ENCODE measurements around the gene NME4. TPM values are rescaled to one million over a fixed set of nuclear protein-coding genes. Genes with fewer than 3 reads are reported as not detected.

NME4 gene
- total RNA-seq, 4 donors from 2014 or later, result 114 to 158 (median 124) TPM

DNA sequence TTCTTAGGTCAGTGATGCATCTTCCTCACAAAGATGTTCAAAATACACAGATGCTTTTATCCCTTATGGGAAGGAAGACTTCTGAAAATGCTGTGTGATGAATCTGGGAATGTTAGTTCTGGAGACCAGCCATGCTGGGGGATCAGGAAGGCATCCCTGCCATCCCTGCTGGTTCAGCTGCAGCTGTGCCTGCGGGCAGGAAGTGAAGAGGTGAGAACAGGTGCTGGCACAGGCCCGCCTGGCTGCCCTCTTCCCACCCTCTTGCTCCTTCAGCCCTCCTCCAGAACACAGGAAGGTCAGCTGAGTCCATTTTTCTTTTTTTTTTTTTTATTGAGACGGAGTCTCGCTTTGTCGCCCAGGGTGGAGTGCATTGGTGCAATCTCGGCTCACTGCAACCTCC is 43.6 kb downstream of the NME4 start:
- no peak for TF ChIP-seq EP300 (IDR thresholded peaks at IDR 0.05)
- no peak for TF ChIP-seq POLR2A (IDR thresholded peaks at IDR 0.05; ENCODE audit: low read depth)
- no peak for TF ChIP-seq POLR2AphosphoS5 (IDR thresholded peaks at IDR 0.05)
- TF ChIP-seq, protein P1, sequence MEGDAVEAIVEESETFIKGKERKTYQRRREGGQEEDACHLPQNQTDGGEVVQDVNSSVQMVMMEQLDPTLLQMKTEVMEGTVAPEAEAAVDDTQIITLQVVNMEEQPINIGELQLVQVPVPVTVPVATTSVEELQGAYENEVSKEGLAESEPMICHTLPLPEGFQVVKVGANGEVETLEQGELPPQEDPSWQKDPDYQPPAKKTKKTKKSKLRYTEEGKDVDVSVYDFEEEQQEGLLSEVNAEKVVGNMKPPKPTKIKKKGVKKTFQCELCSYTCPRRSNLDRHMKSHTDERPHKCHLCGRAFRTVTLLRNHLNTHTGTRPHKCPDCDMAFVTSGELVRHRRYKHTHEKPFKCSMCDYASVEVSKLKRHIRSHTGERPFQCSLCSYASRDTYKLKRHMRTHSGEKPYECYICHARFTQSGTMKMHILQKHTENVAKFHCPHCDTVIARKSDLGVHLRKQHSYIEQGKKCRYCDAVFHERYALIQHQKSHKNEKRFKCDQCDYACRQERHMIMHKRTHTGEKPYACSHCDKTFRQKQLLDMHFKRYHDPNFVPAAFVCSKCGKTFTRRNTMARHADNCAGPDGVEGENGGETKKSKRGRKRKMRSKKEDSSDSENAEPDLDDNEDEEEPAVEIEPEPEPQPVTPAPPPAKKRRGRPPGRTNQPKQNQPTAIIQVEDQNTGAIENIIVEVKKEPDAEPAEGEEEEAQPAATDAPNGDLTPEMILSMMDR (IDR thresholded peaks at IDR 0.05), result no peak
- Histone ChIP-seq H3K4me3 (no peak overlapping the region), H3K36me3 (peaks cover 0 to 20% (median 4%) of the 10 kb centered on the region in 4 donors), H3K27me3 (no peaks in the 10 kb centered on the region), H3K9me3 (no peaks in the 10 kb centered on the region), H3K27ac (replicated peaks in 1 of 4) (no peak overlapping the region), H3K4me1 (peaks cover 0 to 5% (median 0%) of the 10 kb centered on the region in 4 donors)
- DNase-seq (ENCODE audit: extremely low spot score), result no peak
- intact Hi-C loops (cut with DNase I), result no loop called here
- 96% methylated on average over 6 of the region's 6 CpGs for WGBS

DNA sequence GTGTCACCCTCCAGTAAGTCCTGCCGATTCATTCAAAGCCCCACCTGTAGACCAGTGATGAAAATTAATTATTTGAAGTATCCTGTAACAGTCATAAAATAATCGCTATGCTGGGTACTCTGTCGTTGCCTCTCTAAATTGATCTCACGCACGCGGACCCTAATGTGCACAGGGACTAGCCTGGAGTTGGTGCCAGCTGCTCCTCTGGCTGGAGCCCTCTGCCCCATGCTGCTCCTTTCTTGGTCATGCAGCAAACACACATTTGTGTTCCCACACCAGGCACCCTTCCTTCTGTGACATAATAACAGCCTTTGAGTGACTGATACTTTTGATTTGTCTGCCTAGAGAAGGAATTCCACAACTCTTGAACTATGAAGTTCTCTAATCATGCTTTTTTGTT is 44.4 kb downstream of the NME4 start:
- intact Hi-C loops (cut with DNase I), result no loop called here
- DNase-seq (ENCODE audit: extremely low spot score), result no peak
- no peak overlapping the region for H3K4me3 ChIP-seq
- TF ChIP-seq, protein P1 (IDR thresholded peaks at IDR 0.05), result no peak
- TF ChIP-seq EP300 (IDR thresholded peaks at IDR 0.05), result no peak
- no peak for TF ChIP-seq POLR2A (IDR thresholded peaks at IDR 0.05; ENCODE audit: low read depth)
- TF ChIP-seq POLR2AphosphoS5 (IDR thresholded peaks at IDR 0.05), result no peak
- H3K27me3 ChIP-seq, result no peaks in the 10 kb centered on the region
- no peak overlapping the region for H3K27ac ChIP-seq (replicated peaks in 1 of 4)
- H3K36me3 ChIP-seq, result peaks cover 0 to 16% (median 4%) of the 10 kb centered on the region in 4 donors
- peaks cover 0 to 5% (median 0%) of the 10 kb centered on the region in 4 donors for H3K4me1 ChIP-seq
- WGBS, result 91% methylated on average over 6 of the region's 6 CpGs
- no peaks in the 10 kb centered on the region for H3K9me3 ChIP-seq

DNA sequence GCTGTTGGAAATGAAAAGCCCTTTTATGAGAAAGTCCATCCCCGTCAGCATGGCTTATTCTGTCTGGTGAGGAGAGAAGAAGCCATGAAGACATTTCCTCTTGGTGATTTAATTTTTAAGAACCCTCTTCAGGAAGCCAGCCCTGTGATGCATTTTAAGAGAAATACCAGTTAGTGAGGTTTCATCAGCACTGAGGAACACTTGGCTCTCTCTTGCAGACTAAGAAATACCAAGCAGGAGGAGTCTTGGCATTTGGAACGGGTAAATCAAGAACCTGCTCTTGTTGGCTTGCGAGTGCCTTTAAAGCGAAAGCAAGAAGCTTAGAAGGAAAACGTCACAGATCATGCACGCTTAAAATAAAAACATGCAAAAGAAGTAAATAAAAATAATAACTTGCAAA is 46.0 kb downstream of the NME4 start:
- intact Hi-C loops (cut with DNase I), result no loop called here
- Histone ChIP-seq H3K27me3 (no peaks in the 10 kb centered on the region), H3K27ac (replicated peaks in 1 of 4) (no peak overlapping the region), H3K36me3 (peaks cover 0 to 15% (median 4%) of the 10 kb centered on the region in 4 donors), H3K4me3 (no peak overlapping the region), H3K9me3 (no peaks in the 10 kb centered on the region), H3K4me1 (peaks cover 0 to 5% (median 0%) of the 10 kb centered on the region in 4 donors)
- TF ChIP-seq EP300 (IDR thresholded peaks at IDR 0.05), result no peak
- TF ChIP-seq POLR2A (IDR thresholded peaks at IDR 0.05; ENCODE audit: low read depth), result no peak
- TF ChIP-seq, protein P1 (IDR thresholded peaks at IDR 0.05), result no peak
- no peak for TF ChIP-seq POLR2AphosphoS5 (IDR thresholded peaks at IDR 0.05)
- DNase-seq (ENCODE audit: extremely low spot score), result no peak
- 87% methylated on average over 6 of the region's 6 CpGs for WGBS

DNA sequence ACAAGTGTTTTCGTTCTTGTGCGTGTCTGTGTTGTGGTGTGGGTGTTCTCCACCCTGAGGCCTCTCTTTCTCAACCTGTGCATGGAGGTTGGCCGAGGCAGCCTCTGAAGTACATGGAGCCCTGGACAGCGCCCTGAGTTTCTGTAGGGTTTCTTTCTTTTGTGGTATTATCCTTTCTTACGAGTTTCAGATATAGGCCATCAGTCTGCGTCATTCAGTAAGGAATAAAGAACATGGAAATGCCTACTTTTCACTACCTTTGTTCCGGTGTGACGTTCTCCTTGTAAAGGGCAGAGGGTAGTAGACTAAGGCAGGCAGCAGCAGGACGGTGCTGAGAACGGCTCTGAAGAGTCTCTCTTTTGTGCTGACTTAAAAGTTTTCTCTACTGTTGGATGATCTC is 47.0 kb downstream of the NME4 start:
- intact Hi-C loops (cut with DNase I), result no loop called here
- no peak overlapping the region for H3K27ac ChIP-seq (replicated peaks in 1 of 4)
- no peak for DNase-seq (ENCODE audit: extremely low spot score)
- H3K4me1 ChIP-seq, result peaks cover 0 to 5% (median 0%) of the 10 kb centered on the region in 4 donors
- WGBS, result 95% methylated on average over 10 of the region's 10 CpGs
- H3K36me3 ChIP-seq, result peaks cover 0 to 12% (median 4%) of the 10 kb centered on the region in 4 donors
- H3K4me3 ChIP-seq, result no peak overlapping the region
- no peaks in the 10 kb centered on the region for H3K9me3 ChIP-seq
- H3K27me3 ChIP-seq, result no peaks in the 10 kb centered on the region
- TF ChIP-seq POLR2A (IDR thresholded peaks at IDR 0.05; ENCODE audit: low read depth) (no peak), EP300 (IDR thresholded peaks at IDR 0.05) (no peak), POLR2AphosphoS5 (IDR thresholded peaks at IDR 0.05) (no peak)
- TF ChIP-seq, protein P1 (IDR thresholded peaks at IDR 0.05), result no peak

DNA sequence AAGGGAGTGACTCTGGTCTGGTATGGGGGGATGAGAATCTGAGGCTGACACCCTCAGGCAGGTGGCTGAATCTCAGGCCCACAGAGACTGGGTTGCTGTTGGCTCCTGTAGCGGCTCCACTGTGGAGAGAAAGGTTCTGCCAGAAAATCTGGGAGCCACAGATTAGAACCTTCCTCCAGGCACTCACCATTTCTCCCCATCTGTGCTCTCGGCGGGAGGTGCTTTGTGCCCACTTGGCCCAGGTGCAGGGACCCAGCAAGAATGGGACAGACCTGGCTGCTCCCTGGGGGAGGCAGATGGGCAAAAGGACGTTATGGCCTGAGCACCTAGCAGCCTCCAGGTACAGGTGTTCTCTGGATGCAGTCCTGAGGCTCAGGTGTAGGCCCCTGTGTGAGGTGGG is 48.6 kb downstream of the NME4 start:
- peaks cover 0 to 10% (median 2%) of the 10 kb centered on the region in 4 donors for H3K4me1 ChIP-seq
- H3K36me3 ChIP-seq, result peaks cover 0 to 9% (median 2%) of the 10 kb centered on the region in 4 donors
- DNase-seq (ENCODE audit: extremely low spot score), result no peak
- H3K27me3 ChIP-seq, result no peaks in the 10 kb centered on the region
- TF ChIP-seq POLR2AphosphoS5 (IDR thresholded peaks at IDR 0.05), result no peak
- no peak for TF ChIP-seq EP300 (IDR thresholded peaks at IDR 0.05)
- no peak for TF ChIP-seq POLR2A (IDR thresholded peaks at IDR 0.05; ENCODE audit: low read depth)
- TF ChIP-seq, protein P1 (IDR thresholded peaks at IDR 0.05), result no peak
- no peak overlapping the region for H3K4me3 ChIP-seq
- H3K27ac ChIP-seq (replicated peaks in 1 of 4), result no peak overlapping the region
- H3K9me3 ChIP-seq, result no peaks in the 10 kb centered on the region
- intact Hi-C loops (cut with DNase I), result no loop called here
- 83% methylated on average over 4 of the region's 4 CpGs for WGBS

Measured in esophagus muscularis mucosa (tissue), 4 donors.